T-helper 17 cell (primary cell): ENCODE measurements around the gene SPOP. TPM values are rescaled to one million over a fixed set of nuclear protein-coding genes. Genes with fewer than 3 reads are reported as not detected.
"Not testable (repeated sequence)": the region's sequence is repeated elsewhere in the genome, so short reads cannot be mapped to it uniquely, and the experiment has no call there.

ENCODE experiments used
- ATAC-seq: fragments of 150-1000 bp; cut with Tn5 transposase; 2 replicates; pipeline ENCODE4 v1.10.0; 2021; ENCODE audit warnings: mild to moderate bottlenecking, moderate library complexity
- DNase-seq, 3 donors: peaks; one replicate each; pipeline versions ENCODE4 v3.0.0 to v3.0.0-alpha.2; 2020 to 2021
- H3K9me3 ChIP-seq: one replicate; pipeline ENCODE4 v1.7.0; 2013; ENCODE audit warnings: low read length, mild to moderate bottlenecking; ENCODE audit not compliant: control insufficient read depth, poor library complexity, severe bottlenecking
- H3K27ac Mint-ChIP-seq: one replicate; pipeline ENCODE4 v1.8.0; 2022; ENCODE audit warnings: mild to moderate bottlenecking, moderate library complexity, mixed read lengths
- H3K27me3 Mint-ChIP-seq: one replicate; pipeline ENCODE4 v1.8.0; 2022; ENCODE audit warnings: mixed read lengths
- H3K36me3 Mint-ChIP-seq: one replicate; pipeline ENCODE4 v1.8.0; 2022; ENCODE audit warnings: low read depth, mixed read lengths
- H3K4me1 Mint-ChIP-seq: one replicate; pipeline ENCODE4 v1.8.0; 2022; ENCODE audit warnings: mild to moderate bottlenecking, mixed read lengths
- H3K4me3 Mint-ChIP-seq: one replicate; pipeline ENCODE4 v1.8.0; 2022; ENCODE audit warnings: mild to moderate bottlenecking, moderate library complexity, mixed read lengths
- total RNA-seq, 4 donors: library from RNA in 2 of 4; stranded (reverse) in 2 of 4; gene quantifications; one replicate each; pipeline ENCODE4 v1.2.3 and lab custom pipeline; 2022 to 2026

SPOP gene
- total RNA-seq (10 to 100 TPM; 46.8 to 52.7 TPM), total RNA-seq (lab: John Stamatoyannopoulos, UW) (53.7 to 82.5 reads per million in 2 donors)

DNA sequence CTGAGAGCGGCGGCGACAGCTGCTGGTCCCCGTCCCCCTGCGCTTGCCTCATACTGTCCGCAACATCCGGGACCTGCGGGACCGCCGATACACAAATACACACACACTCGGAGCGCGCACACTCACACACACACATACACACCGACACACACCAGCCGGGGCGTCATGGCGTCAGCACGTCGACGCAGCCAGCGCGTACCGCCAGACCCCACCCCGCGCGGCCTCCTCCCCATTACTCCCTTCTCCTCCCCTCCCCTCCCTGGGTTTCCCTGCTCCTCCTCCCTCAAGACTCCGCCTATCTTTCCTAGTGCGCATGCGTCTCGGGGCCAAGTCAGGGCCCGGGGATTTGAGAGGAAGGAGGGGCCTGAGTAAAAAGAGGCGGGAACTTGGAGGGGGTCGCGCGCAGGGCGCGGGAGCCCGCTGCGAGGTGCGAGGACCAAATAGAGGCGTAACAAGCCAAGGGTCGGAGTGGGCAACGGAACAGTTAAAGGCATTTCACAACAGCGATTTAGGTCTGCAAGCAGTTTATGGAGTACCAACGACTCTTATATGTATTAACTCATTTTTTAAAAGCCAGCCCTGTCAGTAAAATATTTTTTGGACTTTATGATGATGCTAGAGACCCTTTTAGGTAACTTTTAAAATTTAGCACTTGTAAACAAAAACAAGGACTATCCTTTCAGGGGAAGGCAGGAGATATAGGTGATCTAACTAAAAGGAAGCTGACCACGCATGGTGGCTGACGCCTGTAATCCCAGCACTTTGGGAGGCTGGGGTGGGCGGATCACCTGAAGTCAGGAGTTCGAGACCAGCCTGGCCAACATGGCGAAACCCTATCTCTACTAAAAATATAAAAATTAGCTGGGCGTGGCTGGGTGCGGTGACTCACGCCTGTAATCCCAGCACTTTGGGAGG lies at the start of gene SPOP:
Gene SPOP (minus strand): TSS at position 165 of the 915 bp plus-strand sequence. CDS start 55,287 bp downstream, outside the sequence.
- Mint-ChIP-seq H3K36me3 (peaks cover 3% of the 10 kb centered on the region), H3K27me3 (peaks cover 4% of the 10 kb centered on the region), H3K4me3 (peak within 1 kb of the TSS; percentile 89), H3K4me1 (peaks cover 38% of the 10 kb centered on the region), H3K27ac (peak within 1 kb of the TSS; percentile 96)
- H3K9me3 ChIP-seq, result no peaks in the 10 kb centered on the region
- peak; percentile 92 for ATAC-seq
- DNase-seq, result peak; percentile 97 to 99 (median 98)

- Mint-ChIP-seq H3K36me3 (peaks cover 12% of the 10 kb centered on the region), H3K27ac (peak overlapping the region; percentile 92), H3K4me3 (peak overlapping the region; percentile 9), H3K4me1 (peaks cover 47% of the 10 kb centered on the region), H3K27me3 (no peaks in the 10 kb centered on the region)
- ATAC-seq (no peak), DNase-seq (no peak)
- H3K9me3 ChIP-seq, result no peaks in the 10 kb centered on the region
These were observed 49.5 kb upstream of the SPOP start for GRCh38 chr17:49727380-49727779.

DNA sequence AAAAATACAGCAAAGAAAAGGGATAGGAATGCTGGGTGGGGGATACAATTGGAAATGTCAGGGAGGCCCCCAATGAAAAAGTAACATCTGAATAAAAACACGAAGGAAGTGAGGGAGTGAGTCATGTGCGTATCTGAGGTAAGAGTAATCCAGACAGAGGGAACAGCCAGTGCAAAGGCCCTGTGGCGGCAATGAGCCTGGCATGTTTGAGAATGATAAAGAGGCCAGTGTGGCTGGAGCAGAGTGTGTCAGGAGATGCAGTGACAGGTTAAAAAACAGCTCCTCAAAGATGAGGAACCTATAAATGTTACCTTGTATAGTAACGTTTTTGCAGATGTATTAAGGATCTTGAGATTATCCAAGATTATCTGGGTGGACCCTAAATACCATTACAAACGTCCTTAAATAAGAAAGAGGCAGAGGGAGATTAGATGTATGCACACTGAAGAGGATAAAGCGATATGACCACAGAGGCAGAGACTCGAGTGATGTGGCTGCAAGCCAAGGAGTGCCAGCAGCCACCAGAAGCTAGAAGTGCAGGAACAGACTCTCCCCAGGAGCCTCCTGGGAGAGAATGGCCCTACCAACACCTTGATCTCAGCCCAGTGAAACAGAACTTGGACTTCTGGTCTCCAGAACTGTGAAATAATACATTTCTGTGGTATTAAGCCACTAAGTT lies 47.7 kb upstream of the SPOP start:
- ATAC-seq (no peak), DNase-seq (no peak)
- Mint-ChIP-seq H3K4me3 (no peak overlapping the region), H3K36me3 (peaks cover 12% of the 10 kb centered on the region), H3K4me1 (peaks cover 41% of the 10 kb centered on the region), H3K27me3 (no peaks in the 10 kb centered on the region), H3K27ac (peak overlapping the region; percentile 89)
- no peaks in the 10 kb centered on the region for H3K9me3 ChIP-seq

GRCh38 chr17:49724552-49724951 lies 46.7 kb upstream of the SPOP start:
- H3K4me1 Mint-ChIP-seq, result peaks cover 35% of the 10 kb centered on the region
- H3K36me3 Mint-ChIP-seq, result peaks cover 12% of the 10 kb centered on the region
- not testable (repeated sequence) for H3K27me3 Mint-ChIP-seq, ATAC-seq, H3K9me3 ChIP-seq, H3K4me3 Mint-ChIP-seq, DNase-seq
- H3K27ac Mint-ChIP-seq, result peak overlapping the region; percentile 89

DNA sequence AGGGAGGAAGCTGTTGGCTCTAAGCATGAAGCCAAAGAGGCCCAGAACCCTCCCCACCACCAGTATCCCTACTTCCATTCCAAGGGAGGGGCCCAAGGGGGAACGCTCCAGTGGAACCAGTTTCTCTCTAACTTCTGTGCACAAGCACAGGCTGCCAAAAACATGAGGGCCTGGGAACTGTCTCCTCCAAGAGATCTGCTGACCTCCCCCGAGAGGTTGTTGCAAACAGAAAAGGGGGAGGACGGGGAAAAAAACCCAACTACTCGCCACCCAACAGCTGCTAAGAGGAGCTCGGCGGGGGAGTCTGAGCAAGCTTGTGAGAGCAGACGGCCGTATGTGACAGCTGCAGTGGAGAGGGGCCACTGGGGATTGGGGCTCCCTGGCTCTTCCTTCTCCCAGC lies 45.5 kb upstream of the SPOP start:
- Mint-ChIP-seq H3K36me3 (peaks cover 7% of the 10 kb centered on the region), H3K4me3 (no peak overlapping the region), H3K27ac (peak overlapping the region; percentile 89), H3K27me3 (no peaks in the 10 kb centered on the region), H3K4me1 (peaks cover 26% of the 10 kb centered on the region)
- DNase-seq (no peak), ATAC-seq (no peak)
- H3K9me3 ChIP-seq, result no peaks in the 10 kb centered on the region

DNA sequence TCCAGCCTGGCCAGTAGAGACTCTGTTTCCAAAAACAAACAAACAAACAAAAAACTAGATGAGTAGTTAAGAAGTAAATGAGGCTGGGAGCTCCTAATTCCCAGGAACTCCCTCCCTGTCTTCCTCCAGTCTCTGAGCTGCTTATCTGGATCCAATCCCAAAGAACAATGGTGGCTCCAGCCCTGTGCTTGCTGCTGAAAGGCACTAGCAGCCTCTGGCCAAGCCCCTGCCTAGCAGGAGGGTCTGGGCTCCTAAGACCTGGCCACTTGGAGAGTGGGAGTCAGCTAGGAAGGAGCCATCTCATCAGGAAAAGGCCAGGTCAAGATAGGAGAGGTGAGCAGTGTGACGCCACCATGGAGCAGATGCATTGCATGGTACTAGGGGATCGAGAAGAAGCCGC lies 44.2 kb upstream of the SPOP start:
- DNase-seq (no peak), ATAC-seq (no peak)
- H3K36me3 Mint-ChIP-seq, result peaks cover 7% of the 10 kb centered on the region
- H3K4me1 Mint-ChIP-seq, result peaks cover 24% of the 10 kb centered on the region
- no peaks in the 10 kb centered on the region for H3K9me3 ChIP-seq
- H3K27ac Mint-ChIP-seq, result peak overlapping the region; percentile 89
- no peak overlapping the region for H3K4me3 Mint-ChIP-seq
- no peaks in the 10 kb centered on the region for H3K27me3 Mint-ChIP-seq

DNA sequence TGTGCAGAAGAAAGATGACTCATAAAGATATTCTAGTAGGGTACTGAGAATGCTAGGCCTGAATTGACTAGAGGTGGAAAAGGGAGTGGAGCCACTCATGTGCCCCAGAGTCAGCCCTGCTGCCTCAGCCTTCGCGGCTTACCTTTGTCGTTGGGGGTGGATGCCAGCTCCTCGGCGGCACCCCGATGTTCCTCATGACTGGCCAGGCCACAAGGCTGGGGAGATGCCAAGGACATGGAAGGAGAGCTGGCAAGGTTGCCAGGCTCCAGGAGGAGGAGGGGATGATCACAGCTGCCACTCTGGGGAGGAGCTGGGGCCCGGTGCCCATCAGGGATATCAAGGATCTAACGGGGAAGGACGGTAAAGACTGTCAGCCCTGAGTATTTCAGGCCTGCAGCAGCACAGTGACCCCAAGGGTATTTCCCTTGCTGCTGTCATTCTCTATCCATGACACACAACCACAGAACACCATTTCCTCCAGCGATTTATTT lies 39.5 kb upstream of the SPOP start:
- Mint-ChIP-seq H3K4me3 (peak overlapping the region; percentile 57), H3K36me3 (peaks cover 9% of the 10 kb centered on the region), H3K27ac (peak overlapping the region; percentile 97), H3K27me3 (no peaks in the 10 kb centered on the region), H3K4me1 (peaks cover 35% of the 10 kb centered on the region)
- DNase-seq (peak in 1 of 3 donors; percentile 10), ATAC-seq (peak; percentile 48)
- no peaks in the 10 kb centered on the region for H3K9me3 ChIP-seq

- ATAC-seq (no peak), DNase-seq (no peak)
- peaks cover 9% of the 10 kb centered on the region for H3K36me3 Mint-ChIP-seq
- H3K27me3 Mint-ChIP-seq, result no peaks in the 10 kb centered on the region
- peak overlapping the region; percentile 57 for H3K4me3 Mint-ChIP-seq
- peaks cover 35% of the 10 kb centered on the region for H3K4me1 Mint-ChIP-seq
- H3K9me3 ChIP-seq, result no peaks in the 10 kb centered on the region
- H3K27ac Mint-ChIP-seq, result peak overlapping the region; percentile 97
These were observed 38.9 kb upstream of the SPOP start for GRCh38 chr17:49716668-49717364.

- peak overlapping the region; percentile 97 for H3K27ac Mint-ChIP-seq
- DNase-seq, result peak in 1 of 3 donors; percentile 29
- H3K4me3 Mint-ChIP-seq, result peak overlapping the region; percentile 73
- H3K27me3 Mint-ChIP-seq, result no peaks in the 10 kb centered on the region
- no peaks in the 10 kb centered on the region for H3K9me3 ChIP-seq
- peaks cover 15% of the 10 kb centered on the region for H3K36me3 Mint-ChIP-seq
- peaks cover 35% of the 10 kb centered on the region for H3K4me1 Mint-ChIP-seq
- ATAC-seq, result peak; percentile 78
These were observed 37.9 kb upstream of the SPOP start for GRCh38 chr17:49715717-49716279.

DNA sequence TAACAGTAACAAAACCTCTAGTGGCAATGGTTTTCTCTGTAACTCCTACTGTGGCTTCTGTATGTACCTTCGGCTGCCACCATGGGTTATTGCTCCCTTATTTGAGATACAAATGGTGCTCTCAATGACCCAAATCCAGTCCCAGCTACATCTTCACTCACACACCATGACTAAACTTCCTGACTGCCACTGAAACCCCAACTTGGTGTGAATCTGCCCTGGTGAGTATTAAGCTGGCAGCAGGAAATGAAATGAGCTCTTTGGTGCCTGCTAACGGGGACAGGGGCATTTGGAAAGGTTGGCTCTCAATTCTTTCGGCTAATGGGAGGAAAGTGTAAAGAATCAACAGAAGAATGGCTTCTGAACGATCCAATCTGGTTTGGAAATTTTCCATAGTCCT lies 37.3 kb upstream of the SPOP start:
- peak overlapping the region; percentile 73 for H3K4me3 Mint-ChIP-seq
- DNase-seq, result no peak
- H3K27ac Mint-ChIP-seq, result peak overlapping the region; percentile 97
- H3K9me3 ChIP-seq, result no peaks in the 10 kb centered on the region
- peaks cover 15% of the 10 kb centered on the region for H3K36me3 Mint-ChIP-seq
- peak; percentile 63 for ATAC-seq
- H3K27me3 Mint-ChIP-seq, result no peaks in the 10 kb centered on the region
- peaks cover 35% of the 10 kb centered on the region for H3K4me1 Mint-ChIP-seq

- peak in 1 of 3 donors; percentile 16 for DNase-seq
- H3K4me1 Mint-ChIP-seq, result peaks cover 39% of the 10 kb centered on the region
These were observed 30.8 kb upstream of the SPOP start for GRCh38 chr17:49708515-49709183.

More at GRCh38 chr17:49708515-49709183, 30.8 kb upstream of the SPOP start:
- Mint-ChIP-seq H3K27ac (peak overlapping the region; percentile 98), H3K27me3 (no peaks in the 10 kb centered on the region), H3K36me3 (peaks cover 13% of the 10 kb centered on the region), H3K4me3 (peak overlapping the region; percentile 95)
- peak; percentile 11 for ATAC-seq
- H3K9me3 ChIP-seq, result no peaks in the 10 kb centered on the region
